SK-N-SH (cell line): ENCODE measurements around the gene PPP4C. TPM values are rescaled to one million over a fixed set of nuclear protein-coding genes. Genes with fewer than 3 reads are reported as not detected.

Experiments
- CTCF ChIA-PET: fragments of 300-600, 350-600 bp; formaldehyde crosslinking; extraction: SDS; loops from one replicate; lab custom pipeline; 2021; lab: Yijun Ruan, JAX
- POLR2A ChIA-PET: fragments of 350-600 bp; sonication (Branson Sonifier 250); formaldehyde crosslinking; extraction: SDS; loops from one replicate; lab custom pipeline; 2020; ENCODE audit warnings: antibody characterized with exemption, inconsistent platforms; lab: Yijun Ruan, JAX
- DNase-seq: peaks from one replicate; pipeline ENCODE4 v3.0.0; 2012
- H2AFZ ChIP-seq: fragments of 200-600 bp; sonication (generic); 2 replicates; pipeline ENCODE4 v1.8.1; 2016; ENCODE audit warnings: antibody characterized with exemption, mild to moderate bottlenecking, low read depth
- H3F3A ChIP-seq: fragments of 200-600 bp; sonication (generic); replicated peaks from 2 replicates; pipeline ENCODE3; 2016; ENCODE audit warnings: antibody characterized with exemption, mild to moderate bottlenecking; ENCODE audit not compliant: insufficient read depth
- H3K27ac ChIP-seq, 2 experiments: fragments of 200-500 bp in 1 of 2; fragments of 200-600 bp in 1 of 2; sonication (Bioruptor generic) in 1 of 2; sonication (generic), shearing (Covaris generic) in 1 of 2; 2 replicates each; pipeline versions ENCODE4 v1.5.1 to v1.6.1; 2014 to 2016; ENCODE audit warnings: low read depth in 2 of 2, inconsistent platforms in 1 of 2, low read length in 1 of 2, mild to moderate bottlenecking in 1 of 2, mixed read lengths in 1 of 2
- H3K27me3 ChIP-seq: fragments of 200-600 bp; sonication (generic), shearing (Covaris generic); 2 replicates; pipeline ENCODE4 v1.6.1; 2016; ENCODE audit warnings: mixed run types; ENCODE audit not compliant: insufficient read depth
- H3K36me3 ChIP-seq, 2 experiments: fragments of 200-500 bp in 1 of 2; fragments of 200-600 bp in 1 of 2; sonication (Bioruptor generic) in 1 of 2; sonication (generic) in 1 of 2; replicated peaks in 1 of 2; 2 replicates each; pipeline versions ENCODE3 to v1.5.1; 2014 to 2016; ENCODE audit warnings: low read length in 1 of 2, mild to moderate bottlenecking in 1 of 2; ENCODE audit not compliant: insufficient read depth in 2 of 2, control insufficient read depth in 1 of 2
- H3K4me1 ChIP-seq, 2 experiments: fragments of 200-500 bp in 1 of 2; fragments of 200-600 bp in 1 of 2; sonication (Bioruptor generic) in 1 of 2; sonication (generic), shearing (Covaris generic) in 1 of 2; 2 replicates each; pipeline versions ENCODE4 v1.5.1 to v1.6.1; 2014 to 2016; ENCODE audit warnings: low read depth in 1 of 2, low read length in 1 of 2, mixed run types in 1 of 2; ENCODE audit not compliant: insufficient read depth in 2 of 2, control insufficient read depth in 1 of 2
- H3K4me2 ChIP-seq: fragments of 200-600 bp; sonication (generic), shearing (Covaris generic); 2 replicates; pipeline ENCODE4 v1.6.1; 2017; ENCODE audit warnings: mixed run types
- H3K4me3 ChIP-seq, 2 experiments: fragments of 200-500 bp in 1 of 2; fragments of 200-600 bp in 1 of 2; sonication (Bioruptor generic) in 1 of 2; sonication (generic), shearing (Covaris generic) in 1 of 2; 2 replicates each; pipeline versions ENCODE4 v1.5.1 to v1.8.1; 2014 to 2016; ENCODE audit warnings: low read depth in 2 of 2, inconsistent platforms in 1 of 2, low read length in 1 of 2, mild to moderate bottlenecking in 1 of 2, mixed read lengths in 1 of 2, moderate library complexity in 1 of 2
- H3K79me2 ChIP-seq: fragments of 200-600 bp; sonication (generic); 2 replicates; pipeline ENCODE4 v1.8.1; 2017; ENCODE audit warnings: mild to moderate bottlenecking; ENCODE audit not compliant: insufficient read depth
- H3K9ac ChIP-seq: fragments of 200-600 bp; sonication (generic); 2 replicates; pipeline ENCODE4 v1.6.1; 2017; ENCODE audit warnings: mixed run types
- H3K9me2 ChIP-seq: fragments of 200-600 bp; sonication (generic); 2 replicates; pipeline ENCODE4 v1.6.1; 2017; ENCODE audit warnings: mixed run types
- H3K9me3 ChIP-seq: fragments of 200-600 bp; sonication (generic); 2 replicates; pipeline ENCODE4 v1.6.1; 2017; ENCODE audit warnings: mixed run types, mild to moderate bottlenecking, moderate library complexity
- H4K20me1 ChIP-seq: fragments of 200-600 bp; sonication (generic); 2 replicates; pipeline ENCODE4 v1.6.1; 2017; ENCODE audit warnings: mild to moderate bottlenecking, mixed run types; ENCODE audit not compliant: insufficient read depth
- MXI1 ChIP-seq: IDR thresholded peaks from 2 replicates; pipeline ENCODE4 v1.6.1; 2012; ENCODE audit warnings: mild to moderate bottlenecking, low read depth, low read length, improper control_type of control experiment
- RAD21 ChIP-seq: IDR thresholded peaks from 2 replicates; pipeline ENCODE4 v1.6.1; 2012; ENCODE audit warnings: mild to moderate bottlenecking, low read length
- SMC3 ChIP-seq: IDR thresholded peaks from 2 replicates; pipeline ENCODE4 v1.6.1; 2012; ENCODE audit warnings: low read depth, low read length, improper control_type of control experiment
- TAF1 ChIP-seq: IDR thresholded peaks from 2 replicates; pipeline ENCODE4 v1.6.1; 2012; ENCODE audit warnings: low read depth, mild to moderate bottlenecking, low read length, moderate library complexity, borderline replicate concordance
- WGBS: methylation state at CpG from one replicate; pipeline ENCODE4 v1.1.6; 2017; ENCODE audit warnings: low lambda C conversion rate; 5-methylcytosine and 5-hydroxymethylcytosine counted together
- polyA plus RNA-seq, 3 experiments: library from polyadenylated mRNA; depleted of rRNA; stranded (reverse); fragments of >200 nt; gene quantifications; 2 replicates each; pipeline ENCODE4 v1.2.3, GENCODE V29; 2012
- TF ChIP-seq, protein P1 (sequence below): IDR thresholded peaks from 2 replicates; pipeline ENCODE4 v1.6.1; 2012; ENCODE audit warnings: mild to moderate bottlenecking, low read depth, low read length, moderate library complexity

PPP4C gene
- polyA plus RNA-seq, 1 of the 3 experiments (the other 2 are of a cell fraction): 339 TPM

DNA sequence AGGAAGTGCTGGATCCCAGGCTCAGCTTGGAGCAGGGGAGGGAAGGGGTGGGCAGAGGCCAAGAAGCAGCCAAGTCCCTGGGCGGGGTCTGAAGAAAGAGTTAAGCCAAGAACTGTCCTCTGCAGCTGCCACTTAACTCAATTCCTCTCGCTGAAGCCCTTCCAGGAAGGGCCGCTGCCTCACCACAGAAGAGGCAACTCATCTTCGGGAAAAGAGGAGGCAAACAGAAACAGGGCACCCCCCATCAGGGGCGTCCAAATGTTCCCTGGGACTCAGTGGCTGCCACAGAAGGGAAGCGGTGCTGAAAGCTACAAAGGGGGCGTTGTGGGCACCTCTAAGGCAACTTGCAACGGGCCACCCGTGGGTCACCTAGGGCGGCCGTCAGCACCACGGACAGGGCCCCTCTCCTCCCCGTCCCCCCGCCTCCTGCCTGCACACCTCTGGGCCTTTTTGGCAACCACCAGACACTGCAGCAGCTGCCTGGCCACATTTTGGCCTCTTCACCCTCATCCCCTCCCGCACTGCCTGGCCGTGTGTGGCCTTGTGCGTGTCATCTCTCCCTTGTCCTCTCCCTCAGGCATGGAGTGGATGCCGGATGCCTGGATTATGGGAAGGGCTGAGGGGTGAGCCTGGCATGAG, 47.2 kb upstream of the PPP4C start:
- no peaks in the 10 kb centered on the region for H4K20me1 ChIP-seq
- no peak overlapping the region for H3K4me3 ChIP-seq
- no peaks in the 10 kb centered on the region for H3K27me3 ChIP-seq
- H3K79me2 ChIP-seq: no peaks in the 10 kb centered on the region
- POLR2A ChIA-PET: no interaction called here
- CTCF ChIA-PET: interaction anchor here (1.0 to 1.3 kb wide), 5 partner anchors 21 to 213 kb away, joined by 3 to 4 read pairs (median 3); partner anchors contain the start of gene PAGR1
- WGBS: 64% methylated on average over 13 of the region's 18 CpGs
- no peaks in the 10 kb centered on the region for H3K9me3 ChIP-seq
- no peaks in the 10 kb centered on the region for H3F3A ChIP-seq
- no peaks in the 10 kb centered on the region for H3K36me3 ChIP-seq
- peaks cover 6 to 28% of the 10 kb centered on the region in 2 experiments; a peak in 2 of 4 replicates for H3K4me1 ChIP-seq
- H3K27ac ChIP-seq: no peak overlapping the region; a peak in 1 of 4 replicates
- H3K9ac ChIP-seq: no peak overlapping the region
- no peaks in the 10 kb centered on the region for H3K9me2 ChIP-seq
- DNase-seq: no peak
- H3K4me2 ChIP-seq: no peak overlapping the region
- no peak overlapping the region for H2AFZ ChIP-seq
- TF ChIP-seq, protein P1, sequence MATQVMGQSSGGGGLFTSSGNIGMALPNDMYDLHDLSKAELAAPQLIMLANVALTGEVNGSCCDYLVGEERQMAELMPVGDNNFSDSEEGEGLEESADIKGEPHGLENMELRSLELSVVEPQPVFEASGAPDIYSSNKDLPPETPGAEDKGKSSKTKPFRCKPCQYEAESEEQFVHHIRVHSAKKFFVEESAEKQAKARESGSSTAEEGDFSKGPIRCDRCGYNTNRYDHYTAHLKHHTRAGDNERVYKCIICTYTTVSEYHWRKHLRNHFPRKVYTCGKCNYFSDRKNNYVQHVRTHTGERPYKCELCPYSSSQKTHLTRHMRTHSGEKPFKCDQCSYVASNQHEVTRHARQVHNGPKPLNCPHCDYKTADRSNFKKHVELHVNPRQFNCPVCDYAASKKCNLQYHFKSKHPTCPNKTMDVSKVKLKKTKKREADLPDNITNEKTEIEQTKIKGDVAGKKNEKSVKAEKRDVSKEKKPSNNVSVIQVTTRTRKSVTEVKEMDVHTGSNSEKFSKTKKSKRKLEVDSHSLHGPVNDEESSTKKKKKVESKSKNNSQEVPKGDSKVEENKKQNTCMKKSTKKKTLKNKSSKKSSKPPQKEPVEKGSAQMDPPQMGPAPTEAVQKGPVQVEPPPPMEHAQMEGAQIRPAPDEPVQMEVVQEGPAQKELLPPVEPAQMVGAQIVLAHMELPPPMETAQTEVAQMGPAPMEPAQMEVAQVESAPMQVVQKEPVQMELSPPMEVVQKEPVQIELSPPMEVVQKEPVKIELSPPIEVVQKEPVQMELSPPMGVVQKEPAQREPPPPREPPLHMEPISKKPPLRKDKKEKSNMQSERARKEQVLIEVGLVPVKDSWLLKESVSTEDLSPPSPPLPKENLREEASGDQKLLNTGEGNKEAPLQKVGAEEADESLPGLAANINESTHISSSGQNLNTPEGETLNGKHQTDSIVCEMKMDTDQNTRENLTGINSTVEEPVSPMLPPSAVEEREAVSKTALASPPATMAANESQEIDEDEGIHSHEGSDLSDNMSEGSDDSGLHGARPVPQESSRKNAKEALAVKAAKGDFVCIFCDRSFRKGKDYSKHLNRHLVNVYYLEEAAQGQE: peak; percentile 95
- no peak for TF ChIP-seq TAF1
- TF ChIP-seq RAD21: no peak
- TF ChIP-seq, all 33 proteins: peak for 1

DNA sequence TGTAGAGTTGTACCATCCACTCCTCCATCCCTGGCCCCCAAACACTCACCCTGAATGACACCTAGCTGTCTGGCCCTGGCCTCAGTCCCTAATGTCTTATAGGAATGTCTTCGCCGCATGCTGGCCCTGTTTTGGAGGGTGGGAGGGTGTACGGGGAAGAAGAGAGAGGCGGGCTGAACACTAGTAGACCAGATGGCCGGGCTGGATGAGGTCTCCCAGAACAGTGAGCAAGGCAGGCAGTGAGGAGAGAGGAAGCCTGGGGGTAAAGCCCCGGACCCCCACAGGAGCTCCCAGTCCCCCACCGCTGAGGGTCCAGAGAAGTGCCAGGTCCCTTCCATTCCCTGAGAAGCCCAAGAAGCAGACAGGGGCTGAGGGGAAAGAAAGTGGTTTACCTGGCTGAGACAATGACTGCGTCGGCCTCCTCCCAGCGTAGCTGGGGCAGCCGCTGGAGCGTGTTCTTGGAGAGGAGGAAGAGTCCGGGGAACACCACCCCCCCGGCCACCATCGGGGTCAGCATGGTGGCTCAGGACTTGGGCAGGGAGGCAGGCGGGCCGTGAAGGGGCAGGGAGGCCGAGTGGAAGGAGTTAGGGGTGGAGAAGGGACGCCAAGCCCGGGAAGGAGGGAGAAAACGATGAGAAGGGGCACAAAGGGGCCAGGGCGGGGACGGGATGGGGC, 45.6 kb upstream of the PPP4C start:
- WGBS: 41% methylated on average over 23 of the region's 23 CpGs
- H3K4me1 ChIP-seq: peaks cover 6 to 28% of the 10 kb centered on the region in 2 experiments; a peak in 2 of 4 replicates
- H4K20me1 ChIP-seq: no peaks in the 10 kb centered on the region
- H3K79me2 ChIP-seq: no peaks in the 10 kb centered on the region
- peak overlapping the region in 1 of 2 experiments; percentile 83; a peak in 2 of 4 replicates for H3K27ac ChIP-seq
- H3K9me3 ChIP-seq: no peaks in the 10 kb centered on the region
- H3K36me3 ChIP-seq: no peaks in the 10 kb centered on the region
- H3K9me2 ChIP-seq: no peaks in the 10 kb centered on the region
- TF ChIP-seq SMC3 (no peak), MXI1 (peak; percentile 24; the same call in 1 of the 2 replicates)
- H2AFZ ChIP-seq: no peak overlapping the region
- no peaks in the 10 kb centered on the region for H3F3A ChIP-seq
- H3K4me2 ChIP-seq: 0 out of 2 replicates have a peak overlapping the region, but pooled peaks have one; percentile 52
- DNase-seq: peak; percentile 63
- CTCF ChIA-PET: interaction anchor here (1.1 to 3.9 kb wide), 8 partner anchors 9 to 330 kb away, joined by 3 to 25 read pairs (median 6); partner anchors contain the start of genes CDIPT, HIRIP3, INO80E and TBX6
- no peak overlapping the region for H3K9ac ChIP-seq
- peak overlapping the region; percentile 3 to 51; a peak in 2 of 4 replicates for H3K4me3 ChIP-seq
- POLR2A ChIA-PET: interaction anchor here (1.2 to 2.3 kb wide), 2 partner anchors 35 to 153 kb away, joined by 3 to 12 read pairs; partner anchors contain the start of genes ALDOA and CORO1A
- H3K27me3 ChIP-seq: no peaks in the 10 kb centered on the region
